Stimulated activated CD8-positive, alpha-beta memory T cell treated with anti-CD3 and anti-CD28 coated beads, Interleukin-4, amount 100 ng/mL, for 1 hour (primary cell): ENCODE results near the gene ERI3.

Experiments used
- DNase-seq, 2 donors: peaks; one replicate each; pipeline ENCODE4 v3.0.0-alpha.2; 2020; ENCODE audit warnings: low read depth in 2 of 2, low spot score in 1 of 2

Gene ERI3

DNA sequence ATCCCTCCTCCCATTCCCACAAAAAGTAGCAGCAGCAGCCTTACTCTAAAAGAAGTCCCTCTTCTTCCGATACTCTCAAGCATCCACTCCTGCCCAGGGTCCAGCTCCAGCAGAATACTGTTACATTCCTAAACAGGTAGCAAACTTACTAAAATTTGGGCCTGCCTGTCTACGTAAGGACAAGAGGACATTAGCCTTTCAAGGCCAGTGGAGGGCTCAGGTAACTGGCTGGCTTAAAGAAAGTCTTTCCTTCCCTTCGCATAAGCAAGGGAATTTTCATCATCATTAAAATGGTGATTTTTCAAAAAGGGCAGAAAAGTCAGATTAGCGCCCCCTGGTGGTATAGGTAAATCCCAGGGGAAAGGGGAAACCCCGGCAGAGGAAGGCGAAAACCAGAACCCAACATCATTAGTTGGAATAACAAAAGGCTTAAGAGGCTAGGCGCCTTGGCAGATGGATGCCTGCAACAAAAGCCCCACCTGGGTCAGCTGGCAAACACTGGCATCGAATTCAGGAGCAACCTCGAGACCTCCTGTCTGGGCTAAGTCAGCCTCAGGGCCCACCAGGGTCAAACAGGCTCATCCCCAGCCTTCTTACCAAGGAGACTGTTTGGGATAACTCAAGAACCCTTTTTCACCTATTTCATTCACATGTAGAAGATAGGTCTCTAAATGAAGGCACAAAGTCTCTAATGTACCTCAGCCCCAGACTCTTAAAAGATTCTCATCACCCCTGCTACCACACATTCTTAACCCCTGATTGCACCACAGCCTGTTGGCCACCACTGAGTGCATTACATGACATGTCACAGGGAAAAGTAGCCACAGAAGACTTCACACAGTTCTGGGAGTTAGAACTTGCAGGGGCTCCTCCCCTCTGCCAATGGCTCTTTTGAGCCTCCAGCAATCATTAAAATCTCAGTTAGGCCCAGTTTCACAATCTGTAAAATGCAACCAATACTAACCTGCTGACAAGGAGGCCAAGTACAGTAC, 36.7 kb downstream of the ERI3 start:
- peak; percentile 2 to 14 for DNase-seq

DNA sequence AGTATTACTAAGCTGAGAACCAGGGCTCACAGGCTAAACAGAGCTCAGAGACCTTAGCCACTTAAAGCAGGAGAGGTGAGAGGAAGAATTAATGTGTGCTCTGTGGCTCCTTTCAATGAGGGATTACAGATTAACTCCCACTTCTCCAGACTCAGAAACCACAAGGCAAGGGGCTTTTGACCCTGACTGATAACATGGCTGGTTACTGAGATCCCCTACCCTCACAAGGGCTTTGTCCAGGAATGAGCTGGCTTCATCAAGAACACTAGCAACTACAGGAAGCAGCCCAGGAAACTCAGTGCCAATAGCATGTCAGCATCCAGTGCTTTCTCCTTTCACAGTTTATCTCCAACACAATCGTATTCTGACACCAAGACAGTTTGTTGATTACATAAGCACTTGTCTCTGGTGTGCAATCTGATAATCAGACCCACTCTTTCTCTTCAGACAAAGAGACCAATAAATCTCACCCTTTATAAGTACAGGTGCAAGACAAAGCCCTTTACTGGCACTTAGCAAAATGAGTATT, 38.8 kb downstream of the ERI3 start:
- no peak for DNase-seq

DNA sequence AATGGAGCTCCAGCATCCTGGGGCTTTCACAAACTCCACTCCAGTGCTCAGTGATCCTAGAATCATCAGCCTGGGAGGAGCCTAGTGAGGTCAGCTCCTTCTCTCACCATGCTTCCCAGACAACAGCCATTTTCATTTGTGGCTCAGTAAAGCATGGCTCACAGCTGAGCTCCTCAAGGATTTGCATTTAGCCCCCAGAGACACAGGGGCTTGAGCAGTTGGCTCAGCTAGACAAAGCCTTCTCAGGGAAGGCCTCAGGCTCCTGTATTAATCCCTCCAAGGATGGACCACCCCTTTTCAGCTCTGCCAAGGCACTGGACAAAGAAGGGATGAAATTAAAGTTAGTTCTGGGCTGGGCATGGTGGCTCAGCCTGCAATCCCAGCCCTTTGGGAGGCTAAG, 39.5 kb downstream of the ERI3 start:
- no peak for DNase-seq

DNA sequence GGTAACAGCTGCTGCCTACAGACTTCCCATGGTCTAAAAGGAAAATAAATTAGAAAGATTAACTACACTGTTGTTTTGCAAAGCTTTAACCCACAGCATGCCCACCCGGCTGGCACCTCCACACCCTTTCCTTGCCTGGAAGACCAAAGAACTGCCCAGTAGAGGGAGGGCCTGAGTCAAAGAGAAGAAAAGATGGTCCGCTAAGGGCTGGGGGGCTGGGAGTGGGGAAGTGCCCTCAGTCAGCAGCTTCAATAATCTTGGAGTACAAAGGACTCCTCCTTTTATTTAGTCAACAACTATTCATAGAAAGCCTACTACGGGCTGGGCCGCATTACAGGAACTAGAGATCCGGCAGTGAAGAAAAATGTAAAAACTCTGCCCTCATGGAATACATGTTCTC, 40.6 kb downstream of the ERI3 start:
- no peak for DNase-seq

- DNase-seq = no peak
These were observed 41.7 kb downstream of the ERI3 start for GRCh38 chr1:44313265-44313918.

DNA sequence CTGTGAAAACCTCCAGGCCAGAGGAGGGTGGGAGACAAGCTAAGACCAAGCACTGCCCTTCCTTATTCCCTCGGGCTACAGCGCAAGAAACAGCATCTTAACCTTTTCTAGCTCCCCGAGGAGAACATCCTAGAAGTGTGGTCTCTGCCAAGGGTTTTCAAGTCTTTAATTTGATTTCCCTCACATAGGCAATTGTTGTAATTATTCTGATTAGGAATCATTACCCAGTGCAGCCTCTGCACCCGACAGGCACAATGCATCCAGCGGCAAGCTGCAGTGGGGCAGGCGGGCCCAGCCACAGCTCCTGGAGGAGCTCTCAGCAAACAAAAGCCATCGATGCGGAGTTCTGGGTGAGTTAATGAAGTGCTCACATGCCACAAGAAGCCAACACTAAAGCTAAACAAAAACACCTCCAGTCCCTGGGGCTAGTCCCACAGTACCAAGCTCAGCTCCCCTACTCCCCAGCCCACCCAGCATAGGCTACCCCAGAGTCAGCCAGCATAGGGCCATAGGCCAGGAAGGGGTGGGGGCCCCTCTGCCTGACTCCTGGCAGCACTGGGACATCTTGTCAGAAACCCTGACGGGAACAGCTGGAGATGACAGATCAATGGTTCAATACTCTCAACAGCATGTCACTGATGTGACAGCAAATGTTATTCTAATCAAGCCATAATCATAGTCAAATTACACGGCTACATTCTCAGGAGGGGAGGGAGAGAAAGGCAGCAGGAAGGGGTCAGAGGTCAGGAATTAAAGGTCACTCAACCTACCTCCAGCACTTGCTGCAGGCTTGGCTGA, 42.5 kb downstream of the ERI3 start:
- no peak for DNase-seq

DNA sequence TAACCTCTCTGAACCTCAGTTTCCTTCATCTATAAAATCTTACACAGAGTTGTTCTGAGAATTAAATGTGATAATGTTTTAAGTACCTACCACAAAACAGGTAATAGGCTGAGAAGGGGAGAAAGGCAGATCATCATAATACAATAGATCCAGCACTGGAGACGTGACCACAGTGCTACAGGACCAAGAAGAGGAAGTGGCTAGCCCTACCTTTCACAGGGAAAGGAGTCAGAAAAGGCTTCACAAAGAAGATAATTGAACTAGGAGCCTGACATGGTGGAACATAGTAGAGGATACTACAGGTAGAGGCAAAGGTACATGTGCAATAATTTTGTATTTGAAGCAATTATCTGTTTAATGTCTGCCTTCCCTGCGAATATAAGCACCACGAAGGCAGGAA, 45.1 kb downstream of the ERI3 start:
- no peak for DNase-seq

DNA sequence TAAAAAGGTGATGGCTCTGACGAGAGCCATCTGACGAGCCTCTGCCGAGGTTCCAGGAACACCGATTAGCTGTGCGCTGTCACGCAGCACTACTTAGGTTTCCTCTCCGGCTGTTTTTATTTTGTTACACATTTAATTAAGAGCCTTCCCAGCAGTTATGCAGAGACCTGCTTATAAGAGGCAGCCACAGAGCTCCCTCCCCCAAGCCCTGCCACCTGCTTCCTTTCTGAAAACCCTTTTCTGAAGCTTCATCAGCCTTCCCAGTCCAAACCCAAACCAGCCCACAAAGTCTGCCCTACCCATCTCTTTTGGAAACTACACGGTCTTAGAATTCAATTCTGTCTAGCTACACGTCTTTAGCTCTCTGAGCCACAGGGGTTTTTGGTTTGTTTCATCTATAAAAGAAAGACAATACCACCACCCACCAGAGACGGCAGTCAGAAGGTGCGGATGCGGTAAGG, 49.1 kb downstream of the ERI3 start:
- no peak for DNase-seq

- DNase-seq = no peak
These were observed 51.5 kb downstream of the ERI3 start for GRCh38 chr1:44303532-44303931.

- DNase-seq = no peak
These were observed 52.5 kb downstream of the ERI3 start for GRCh38 chr1:44302541-44302940.

DNA sequence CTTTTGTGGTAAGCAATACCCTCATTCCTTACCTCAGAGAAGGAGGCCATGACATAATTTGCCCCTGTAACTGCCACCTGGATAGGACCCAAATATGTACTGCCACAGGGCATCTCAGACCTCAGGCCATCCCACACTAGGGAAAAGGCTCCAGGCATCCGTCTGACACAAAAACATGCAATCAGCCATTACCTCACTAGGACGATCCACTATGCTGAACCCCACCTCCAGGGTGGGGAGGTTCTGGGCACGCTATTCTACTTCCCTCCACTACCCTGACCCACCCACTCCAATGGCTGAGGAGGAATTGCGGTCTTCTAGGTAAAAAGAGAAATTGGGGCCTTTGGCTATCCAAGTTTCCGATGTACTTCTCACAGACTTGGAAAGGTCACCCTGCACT, 53.6 kb downstream of the ERI3 start:
- DNase-seq = no peak

GRCh38 chr1:44300852-44301251, 54.2 kb downstream of the ERI3 start:
- DNase-seq = no peak

DNA sequence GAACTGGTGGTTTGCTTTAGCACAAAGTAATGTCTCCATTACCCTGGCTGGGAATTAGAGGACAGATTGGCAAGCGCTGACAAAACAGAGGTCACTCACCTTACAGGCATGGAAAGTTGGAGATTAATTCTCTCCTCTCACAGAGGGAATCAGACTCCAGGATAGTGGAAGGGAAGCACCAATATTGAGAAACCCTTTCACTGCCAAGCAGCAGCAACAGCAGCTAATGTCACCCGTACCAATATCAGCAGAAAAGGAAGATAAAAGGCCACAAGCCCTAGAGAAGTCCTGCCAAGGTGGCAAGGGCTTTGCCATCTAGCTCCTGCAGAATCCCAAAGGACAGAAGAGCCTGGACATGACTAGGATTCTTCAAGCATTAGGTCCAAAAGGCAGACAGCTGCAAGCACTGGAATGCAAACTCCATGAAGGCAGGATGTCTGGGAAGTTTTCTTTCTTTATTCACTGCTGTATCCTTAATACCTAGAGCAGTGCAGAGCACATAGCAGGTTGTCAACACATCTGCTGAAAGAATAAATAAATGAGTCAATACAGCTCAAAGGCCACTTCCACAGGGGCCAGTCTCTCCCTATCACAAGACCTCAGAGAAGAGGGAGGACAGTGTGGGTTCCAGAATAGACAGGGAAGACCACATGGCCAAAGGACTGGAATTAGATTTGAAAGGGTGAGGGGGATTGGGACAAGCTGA, 57.2 kb downstream of the ERI3 start:
- DNase-seq = no peak

- no peak for DNase-seq
These were observed 58.3 kb downstream of the ERI3 start for GRCh38 chr1:44296806-44297205.

DNA sequence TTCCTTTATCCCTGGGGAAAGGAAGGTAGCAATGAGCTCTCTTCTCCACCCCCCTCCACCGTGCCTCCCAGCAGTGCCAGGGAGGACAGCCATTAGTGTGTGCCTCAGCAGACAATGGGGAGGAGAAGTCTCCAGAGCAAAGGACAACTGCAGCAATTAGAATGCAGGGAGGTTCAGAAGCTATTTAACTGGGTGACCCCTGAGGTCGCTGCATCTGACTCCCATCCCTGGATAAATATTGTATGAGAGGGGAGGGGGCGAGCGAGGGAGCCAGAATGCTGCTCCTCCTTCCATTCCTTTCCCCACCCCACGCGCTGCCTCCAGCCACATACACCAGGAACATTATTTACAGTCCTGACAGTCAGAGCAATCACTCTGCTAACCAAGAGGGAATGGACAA, 59.0 kb downstream of the ERI3 start:
- DNase-seq = no peak

DNA sequence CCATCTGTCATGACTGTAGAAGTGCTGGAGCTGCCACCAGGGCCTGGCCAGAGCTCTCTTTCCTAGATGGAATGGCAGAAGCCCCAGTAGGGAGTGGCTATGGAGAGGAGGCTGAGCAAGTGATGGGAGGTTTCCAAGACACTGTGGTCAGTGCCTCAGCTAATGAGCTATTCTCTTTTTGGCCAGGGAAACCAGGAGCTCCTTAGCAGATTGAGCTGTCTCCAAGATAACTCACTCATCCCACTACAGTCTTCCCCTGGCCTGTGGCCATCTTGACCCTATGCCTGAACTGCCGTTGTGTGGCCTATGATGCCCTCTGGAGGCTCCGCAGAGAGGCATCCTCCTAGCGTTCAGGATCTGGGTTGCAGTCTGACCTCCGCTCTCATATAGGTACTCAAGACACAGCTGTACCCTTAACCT, 60.5 kb downstream of the ERI3 start:
- no peak for DNase-seq

GRCh38 chr1:44293761-44294315, 61.2 kb downstream of the ERI3 start:
- DNase-seq = no peak

GRCh38 chr1:44292651-44293050, 62.4 kb downstream of the ERI3 start:
- no peak for DNase-seq

DNA sequence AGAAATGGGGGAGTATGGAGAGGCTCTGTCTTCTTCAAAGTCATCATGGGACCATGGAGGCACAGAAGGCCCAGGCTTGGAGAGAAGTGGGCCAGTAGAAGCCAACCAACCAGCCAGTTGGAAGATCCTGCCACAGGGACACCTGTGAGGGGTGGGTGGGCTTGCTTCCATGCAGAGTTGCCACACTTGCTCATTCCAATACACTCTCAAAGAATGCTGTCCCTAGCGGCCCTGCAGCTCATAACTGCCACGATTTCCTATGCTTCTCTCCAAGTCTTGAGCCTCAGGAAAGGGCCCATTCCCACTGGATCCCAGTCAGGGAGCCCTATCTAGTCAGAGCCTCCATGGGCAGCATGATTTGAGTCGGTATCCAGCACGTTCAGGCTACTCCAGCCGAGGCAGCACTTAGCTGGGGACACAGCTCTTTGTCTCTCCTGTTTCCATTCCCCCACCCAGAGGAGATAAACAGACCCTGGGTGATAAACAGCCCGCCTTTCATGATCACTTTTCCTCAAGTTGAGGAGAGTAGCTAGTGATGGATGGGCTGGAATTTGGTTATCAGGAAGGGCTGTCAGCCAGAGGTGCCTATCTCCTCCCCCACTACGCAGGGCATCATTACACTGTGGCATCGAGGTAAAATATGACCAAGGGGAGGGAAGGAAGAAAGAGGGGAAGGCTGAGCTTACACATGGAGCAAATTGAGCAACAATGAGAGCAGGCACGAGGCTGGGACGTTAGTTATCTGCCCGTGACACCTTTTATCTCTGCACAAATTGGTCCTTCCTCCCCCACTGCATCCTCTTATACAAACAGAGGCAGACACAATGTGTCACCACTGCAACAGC, 64.6 kb downstream of the ERI3 start:
- no peak for DNase-seq
